Endothelial cell (in vitro differentiated cells): Measurements from ENCODE around the gene PARK7. TPM values are rescaled to one million over a fixed set of nuclear protein-coding genes. Genes with fewer than 3 reads are reported as not detected.
"Not testable (repeated sequence)": the region's sequence is repeated elsewhere in the genome, so short reads cannot be mapped to it uniquely, and the experiment has no call there.

Experiments used
- DNase-seq: peaks from one replicate; pipeline ENCODE4 v3.0.0; 2021; ENCODE audit warnings: low spot score
- H3K27ac Mint-ChIP-seq: one replicate; pipeline ENCODE4 v1.8.0; 2021; ENCODE audit warnings: mixed read lengths, inconsistent platforms; ENCODE audit not compliant: unreplicated experiment
- H3K27me3 Mint-ChIP-seq: one replicate; pipeline ENCODE4 v1.8.0; 2021; ENCODE audit warnings: mild to moderate bottlenecking, moderate library complexity, mixed read lengths, inconsistent platforms; ENCODE audit not compliant: unreplicated experiment
- H3K36me3 Mint-ChIP-seq: one replicate; pipeline ENCODE4 v1.8.0; 2021; ENCODE audit warnings: mild to moderate bottlenecking, low read depth, mixed read lengths, inconsistent platforms; ENCODE audit not compliant: unreplicated experiment
- H3K4me1 Mint-ChIP-seq: one replicate; pipeline ENCODE4 v1.8.0; 2021; ENCODE audit warnings: mild to moderate bottlenecking, mixed read lengths, inconsistent platforms; ENCODE audit not compliant: unreplicated experiment
- H3K4me3 Mint-ChIP-seq: one replicate; pipeline ENCODE4 v1.8.0; 2021; ENCODE audit warnings: mild to moderate bottlenecking, mixed read lengths, inconsistent platforms; ENCODE audit not compliant: unreplicated experiment
- H3K9me3 Mint-ChIP-seq: one replicate; pipeline ENCODE4 v1.8.0; 2021; ENCODE audit warnings: mixed read lengths, inconsistent platforms; ENCODE audit not compliant: unreplicated experiment
- CTCF ChIP-seq: fragments of 200-600 bp; sonication (generic); IDR thresholded peaks from one replicate; pipeline ENCODE4 v1.5.0; 2021; ENCODE audit warnings: antibody characterized with exemption; ENCODE audit not compliant: unreplicated experiment
- total RNA-seq: library from RNA; stranded (reverse); fragmentation: NEBNext Ultra II Directional; extraction: Animal tissue kit (Norgen Biotek cat#: 25700); gene quantifications from one replicate; pipeline ENCODE4 v1.2.1, GENCODE V29; 2021; ENCODE audit not compliant: unreplicated experiment

The PARK7 gene
- total RNA-seq, 1 donor from 2014 or later: 223 TPM

DNA sequence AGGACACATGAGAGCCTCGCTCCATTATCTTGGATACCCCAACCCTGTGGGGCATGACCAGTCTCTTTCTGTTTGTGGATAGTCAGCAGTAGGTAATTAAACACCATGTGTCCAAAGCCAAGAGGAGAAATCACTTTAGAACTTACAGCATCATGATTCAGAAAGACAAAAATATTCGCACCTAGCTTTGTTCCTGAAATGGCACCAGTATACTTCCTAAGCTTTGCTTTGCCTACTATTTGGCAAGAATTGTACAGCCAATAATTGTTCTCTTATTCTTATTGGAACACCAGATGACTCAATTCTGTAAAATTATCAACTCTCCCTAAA is 45.0 kb upstream of the PARK7 start:
- DNase-seq: no peak
- no peaks in the 10 kb centered on the region for H3K9me3 Mint-ChIP-seq
- no peak overlapping the region for H3K27ac Mint-ChIP-seq
- H3K27me3 Mint-ChIP-seq: peaks cover 3% of the 10 kb centered on the region
- H3K36me3 Mint-ChIP-seq: no peaks in the 10 kb centered on the region
- no peaks in the 10 kb centered on the region for H3K4me1 Mint-ChIP-seq
- no peak for TF ChIP-seq CTCF
- no peak overlapping the region for H3K4me3 Mint-ChIP-seq

DNA sequence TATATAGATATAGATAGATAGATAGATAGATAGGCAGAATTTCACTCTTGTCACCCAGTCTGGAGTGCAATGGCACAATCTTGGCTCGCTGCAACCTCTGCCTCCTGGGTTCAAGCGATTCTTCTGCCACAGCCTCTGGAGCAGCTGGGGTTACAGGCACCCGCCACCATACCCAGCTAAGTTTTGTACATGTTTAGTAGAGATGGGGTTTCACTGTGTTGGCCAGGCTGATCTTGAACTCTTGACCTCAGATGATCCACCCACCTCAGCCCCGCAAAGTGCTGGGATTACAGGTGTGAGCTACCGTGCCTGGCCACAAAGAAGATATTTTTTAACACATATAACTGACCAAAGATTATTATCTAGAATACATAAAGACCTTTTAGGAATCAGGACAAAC is 43.5 kb upstream of the PARK7 start:
- not testable (repeated sequence) for H3K36me3 Mint-ChIP-seq, H3K4me1 Mint-ChIP-seq, H3K27ac Mint-ChIP-seq, H3K9me3 Mint-ChIP-seq, DNase-seq, H3K4me3 Mint-ChIP-seq, H3K27me3 Mint-ChIP-seq

- TF ChIP-seq CTCF: no peak
- H3K4me1 Mint-ChIP-seq: no peaks in the 10 kb centered on the region
Observed at GRCh38 chr1:7919880-7920279, 41.6 kb upstream of the PARK7 start.

GRCh38 chr1:7921796-7922195 is 39.7 kb upstream of the PARK7 start:
- no peak for TF ChIP-seq CTCF
- H3K4me1 Mint-ChIP-seq: no peaks in the 10 kb centered on the region
- H3K36me3 Mint-ChIP-seq: no peaks in the 10 kb centered on the region
- no peak overlapping the region for H3K27ac Mint-ChIP-seq
- no peaks in the 10 kb centered on the region for H3K9me3 Mint-ChIP-seq
- H3K27me3 Mint-ChIP-seq: no peaks in the 10 kb centered on the region
- no peak overlapping the region for H3K4me3 Mint-ChIP-seq
- DNase-seq: no peak

More at GRCh38 chr1:7919880-7920279, 41.6 kb upstream of the PARK7 start:
- Mint-ChIP-seq H3K9me3 (no peaks in the 10 kb centered on the region), H3K36me3 (no peaks in the 10 kb centered on the region), H3K27me3 (no peaks in the 10 kb centered on the region), H3K4me3 (no peak overlapping the region), H3K27ac (no peak overlapping the region)
- DNase-seq: no peak

DNA sequence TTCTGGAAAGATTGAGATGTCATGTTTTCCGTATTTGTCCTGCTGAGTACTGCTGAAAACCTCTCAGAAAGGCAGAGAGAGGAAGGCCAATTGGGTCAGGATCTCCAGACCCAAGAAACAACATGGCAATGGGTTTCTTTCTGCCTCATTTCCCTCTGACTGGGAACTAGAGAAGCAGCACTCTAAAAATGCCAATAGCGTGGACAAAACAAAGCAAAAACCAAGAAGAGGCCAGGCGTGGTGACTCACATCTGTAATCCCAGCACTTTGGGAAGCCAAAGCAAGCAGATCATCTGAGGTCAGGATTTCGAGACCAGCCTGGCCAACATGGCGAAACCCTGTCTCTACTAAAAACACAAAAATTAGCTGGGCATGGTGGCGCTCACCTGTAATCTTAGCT is 39.2 kb upstream of the PARK7 start:
- Mint-ChIP-seq H3K27ac (no peak overlapping the region), H3K4me1 (no peaks in the 10 kb centered on the region), H3K4me3 (no peak overlapping the region), H3K9me3 (no peaks in the 10 kb centered on the region), H3K27me3 (no peaks in the 10 kb centered on the region), H3K36me3 (no peaks in the 10 kb centered on the region)
- no peak for DNase-seq
- no peak for TF ChIP-seq CTCF

DNA sequence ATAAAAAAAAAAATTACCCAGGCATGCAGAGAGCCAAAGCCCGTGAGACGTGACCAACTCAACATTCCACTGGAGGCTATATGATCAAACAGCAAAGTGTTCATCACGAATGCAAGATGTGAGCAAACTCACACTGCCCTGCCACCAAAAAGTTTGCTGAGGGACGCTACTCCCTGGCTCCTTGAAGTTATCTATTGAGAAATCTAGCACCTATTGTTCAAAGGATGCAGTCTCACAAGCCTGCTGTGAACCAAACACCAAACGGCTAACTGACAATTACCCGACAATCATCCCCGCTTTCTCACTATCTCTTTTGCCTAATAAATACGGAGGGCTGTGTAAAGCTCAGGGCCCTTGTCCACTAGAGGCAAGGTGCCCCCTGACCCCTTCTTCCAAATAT is 34.5 kb upstream of the PARK7 start:
- not testable (repeated sequence) for H3K9me3 Mint-ChIP-seq, H3K4me1 Mint-ChIP-seq, DNase-seq, H3K4me3 Mint-ChIP-seq, H3K36me3 Mint-ChIP-seq, H3K27ac Mint-ChIP-seq, H3K27me3 Mint-ChIP-seq
